Stimulated activated effector memory CD8-positive, alpha-beta T cell treated with anti-CD3 and anti-CD28 coated beads, Interleukin-12 subunit alpha, Interleukin-12 subunit beta, amount 100 ng/mL, for 72 hours (primary cell): ENCODE measurements around the gene HSD11B1L.

ENCODE experiments used
- ATAC-seq: fragments of 150-1000 bp; cut with Tn5 transposase; 2 replicates; pipeline ENCODE4 v1.10.0; 2021
- DNase-seq, 2 donors: peaks; one replicate each; pipeline ENCODE4 v3.0.0; 2021 to 2022; ENCODE audit warnings: low spot score in 2 of 2
- H3K27ac Mint-ChIP-seq: one replicate; pipeline ENCODE4 v1.8.0; 2022; ENCODE audit warnings: mild to moderate bottlenecking, mixed read lengths
- H3K36me3 Mint-ChIP-seq: one replicate; pipeline ENCODE4 v1.8.0; 2022; ENCODE audit warnings: mild to moderate bottlenecking, mixed read lengths
- H3K4me1 Mint-ChIP-seq: one replicate; pipeline ENCODE4 v1.8.0; 2022; ENCODE audit warnings: mixed read lengths
- H3K4me3 Mint-ChIP-seq: one replicate; pipeline ENCODE4 v1.8.0; 2022; ENCODE audit warnings: mild to moderate bottlenecking, mixed read lengths
- H3K9me3 Mint-ChIP-seq: one replicate; pipeline ENCODE4 v1.8.0; 2022; ENCODE audit warnings: mixed read lengths

Gene HSD11B1L

DNA sequence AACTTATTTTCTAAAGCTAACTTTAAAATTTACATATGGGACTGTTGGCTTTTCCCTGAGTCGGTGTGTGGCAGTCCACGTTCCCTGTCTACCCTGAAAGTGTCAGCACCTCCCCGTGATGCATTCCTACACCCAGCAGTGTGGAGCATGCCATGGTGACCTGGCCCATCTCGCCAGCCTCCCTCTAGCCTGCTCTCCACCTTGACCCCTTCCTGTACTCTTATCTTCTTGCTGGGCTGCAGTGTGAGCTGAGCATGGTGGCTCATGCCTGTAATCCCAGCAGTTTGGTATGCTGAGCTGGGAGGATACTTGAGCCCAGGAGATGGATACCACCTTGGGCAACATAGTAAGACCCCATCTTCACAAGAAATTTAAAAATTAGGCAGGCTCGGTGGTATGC, 25.9 kb upstream of the HSD11B1L start:
- DNase-seq: no peak
- Mint-ChIP-seq H3K9me3 (no peaks in the 10 kb centered on the region), H3K27ac (no peak overlapping the region), H3K36me3 (peaks cover 100% of the 10 kb centered on the region), H3K4me1 (no peaks in the 10 kb centered on the region), H3K4me3 (no peak overlapping the region)
- ATAC-seq: no peak

DNA sequence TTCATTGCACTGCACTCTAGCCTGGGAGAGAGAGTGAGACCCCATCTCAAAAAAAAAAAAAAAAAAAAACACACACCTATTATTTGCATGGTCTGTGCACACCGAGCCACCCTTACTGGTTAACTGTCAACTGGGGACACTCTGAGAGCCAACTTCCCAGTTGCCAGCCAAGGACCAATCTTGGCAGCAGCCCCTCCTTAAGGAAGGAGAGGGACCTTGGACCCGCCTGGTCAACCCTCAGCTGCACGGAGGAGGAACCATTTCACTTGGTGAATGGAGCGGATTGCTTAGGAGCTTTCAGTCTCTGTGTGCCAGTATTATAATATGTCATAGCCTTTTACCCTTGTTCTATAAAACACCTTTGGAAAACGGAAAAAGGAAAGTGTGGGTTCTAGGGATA, 25.4 kb upstream of the HSD11B1L start:
- Mint-ChIP-seq H3K36me3 (peaks cover 100% of the 10 kb centered on the region), H3K9me3 (no peaks in the 10 kb centered on the region), H3K4me1 (no peaks in the 10 kb centered on the region), H3K27ac (no peak overlapping the region), H3K4me3 (no peak overlapping the region)
- ATAC-seq (no peak), DNase-seq (no peak)

DNA sequence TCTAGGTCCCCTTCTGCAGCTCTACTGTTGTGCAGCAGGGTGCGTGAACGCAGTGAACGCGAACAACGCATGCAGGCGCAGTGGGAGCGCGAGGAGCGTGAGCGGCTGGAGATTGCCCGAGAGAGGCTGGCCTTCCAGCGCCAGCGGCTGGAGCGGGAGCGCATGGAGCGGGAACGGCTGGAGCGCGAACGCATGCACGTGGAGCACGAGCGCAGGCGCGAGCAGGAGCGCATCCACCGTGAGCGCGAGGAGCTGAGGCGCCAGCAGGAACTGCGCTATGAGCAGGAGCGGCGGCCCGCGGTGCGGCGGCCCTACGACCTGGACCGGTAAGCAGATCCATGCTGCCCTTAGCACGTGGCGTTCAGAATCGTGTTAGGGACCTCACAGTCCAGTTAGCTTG, 19.3 kb upstream of the HSD11B1L start:
- DNase-seq (no peak), ATAC-seq (no peak)
- no peaks in the 10 kb centered on the region for H3K9me3 Mint-ChIP-seq
- no peak overlapping the region for H3K27ac Mint-ChIP-seq
- H3K36me3 Mint-ChIP-seq: peaks cover 100% of the 10 kb centered on the region
- no peak overlapping the region for H3K4me3 Mint-ChIP-seq
- H3K4me1 Mint-ChIP-seq: peaks cover 5% of the 10 kb centered on the region

GRCh38 chr19:5663904-5664303, 16.9 kb upstream of the HSD11B1L start:
- ATAC-seq: no peak
- peaks cover 5% of the 10 kb centered on the region for H3K4me1 Mint-ChIP-seq
- H3K9me3 Mint-ChIP-seq: no peaks in the 10 kb centered on the region
- DNase-seq: no peak
- peaks cover 100% of the 10 kb centered on the region for H3K36me3 Mint-ChIP-seq
- no peak overlapping the region for H3K27ac Mint-ChIP-seq
- no peak overlapping the region for H3K4me3 Mint-ChIP-seq

- DNase-seq: no peak
- H3K27ac Mint-ChIP-seq: no peak overlapping the region
- no peak for ATAC-seq
- H3K9me3 Mint-ChIP-seq: no peaks in the 10 kb centered on the region
- peaks cover 100% of the 10 kb centered on the region for H3K36me3 Mint-ChIP-seq
- no peak overlapping the region for H3K4me3 Mint-ChIP-seq
- H3K4me1 Mint-ChIP-seq: peaks cover 5% of the 10 kb centered on the region
These were observed 16.3 kb upstream of the HSD11B1L start for GRCh38 chr19:5664515-5664914.

DNA sequence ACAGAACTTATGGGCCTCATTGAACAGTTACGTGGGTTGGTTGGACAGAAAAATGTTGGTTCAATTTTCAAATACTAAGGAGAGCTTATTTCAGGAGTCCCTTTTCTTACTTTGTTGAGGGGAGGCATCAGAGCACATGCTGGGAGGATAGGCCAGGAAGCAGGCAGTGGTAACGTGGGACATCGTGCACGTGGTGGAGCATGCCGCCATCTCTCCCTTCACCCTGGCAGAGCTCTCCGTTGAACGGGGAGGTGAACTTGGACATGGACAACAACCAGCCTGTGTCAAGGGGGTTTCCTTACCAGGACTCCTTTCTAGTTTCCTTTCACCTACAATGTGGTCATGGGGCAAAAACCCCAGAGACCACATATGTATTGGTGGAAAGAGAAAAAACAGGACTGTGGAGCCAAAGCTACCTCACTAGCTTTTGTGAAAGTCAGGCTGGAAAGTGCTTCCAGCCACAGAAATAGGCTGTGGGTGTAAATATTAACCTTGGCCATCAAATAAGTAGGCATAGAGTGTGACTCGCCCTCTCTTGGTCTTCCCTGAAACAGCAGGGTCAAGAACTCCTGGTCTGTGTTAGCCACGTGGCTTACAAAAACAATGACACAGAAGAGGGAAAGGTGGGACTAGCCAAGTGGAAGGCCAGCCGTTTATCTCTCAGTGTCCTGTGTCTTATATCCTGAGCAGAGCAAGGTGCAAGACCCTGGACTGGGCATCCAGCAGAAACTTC, 14.9 kb upstream of the HSD11B1L start:
- peaks cover 100% of the 10 kb centered on the region for H3K36me3 Mint-ChIP-seq
- H3K4me1 Mint-ChIP-seq: peaks cover 5% of the 10 kb centered on the region
- ATAC-seq: peak; percentile 38
- H3K4me3 Mint-ChIP-seq: no peak overlapping the region
- no peaks in the 10 kb centered on the region for H3K9me3 Mint-ChIP-seq
- H3K27ac Mint-ChIP-seq: peak overlapping the region; percentile 71
- no peak for DNase-seq

GRCh38 chr19:5666921-5667610, 13.8 kb upstream of the HSD11B1L start:
- Mint-ChIP-seq H3K36me3 (peaks cover 100% of the 10 kb centered on the region), H3K4me3 (no peak overlapping the region), H3K27ac (peak overlapping the region; percentile 61), H3K9me3 (no peaks in the 10 kb centered on the region), H3K4me1 (peaks cover 5% of the 10 kb centered on the region)
- DNase-seq (no peak), ATAC-seq (no peak)

DNA sequence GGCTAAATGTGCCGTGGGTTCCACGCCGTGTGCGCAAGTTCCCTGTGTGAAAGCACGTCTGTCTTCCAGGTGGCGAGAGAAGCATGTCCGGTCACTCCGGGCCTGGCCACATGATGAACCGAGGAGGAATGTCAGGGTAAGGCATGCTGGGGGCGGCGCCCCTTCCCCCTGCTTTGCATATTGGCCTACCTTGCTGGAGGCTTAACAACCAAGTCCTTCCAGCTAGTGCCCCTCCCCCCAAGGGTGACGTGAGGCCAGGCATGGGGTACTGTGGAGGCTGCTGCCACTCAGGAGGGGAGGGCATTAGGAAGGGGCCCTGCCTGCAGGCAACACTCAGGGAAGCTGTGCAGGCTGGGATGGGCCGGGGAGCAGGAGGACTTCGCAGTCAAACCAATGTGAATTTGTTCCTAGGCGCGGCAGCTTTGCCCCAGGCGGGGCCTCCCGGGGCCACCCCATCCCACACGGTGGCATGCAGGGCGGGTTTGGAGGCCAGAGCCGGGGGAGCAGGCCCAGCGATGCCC, 13.0 kb upstream of the HSD11B1L start:
- Mint-ChIP-seq H3K27ac (peak overlapping the region; percentile 61), H3K4me1 (peaks cover 5% of the 10 kb centered on the region), H3K36me3 (peaks cover 99% of the 10 kb centered on the region), H3K4me3 (no peak overlapping the region), H3K9me3 (no peaks in the 10 kb centered on the region)
- no peak for ATAC-seq
- no peak for DNase-seq

GRCh38 chr19:5669212-5669611, 11.6 kb upstream of the HSD11B1L start:
- DNase-seq: no peak
- no peak overlapping the region for H3K27ac Mint-ChIP-seq
- no peak for ATAC-seq
- peaks cover 5% of the 10 kb centered on the region for H3K4me1 Mint-ChIP-seq
- peaks cover 91% of the 10 kb centered on the region for H3K36me3 Mint-ChIP-seq
- no peak overlapping the region for H3K4me3 Mint-ChIP-seq
- H3K9me3 Mint-ChIP-seq: no peaks in the 10 kb centered on the region

DNA sequence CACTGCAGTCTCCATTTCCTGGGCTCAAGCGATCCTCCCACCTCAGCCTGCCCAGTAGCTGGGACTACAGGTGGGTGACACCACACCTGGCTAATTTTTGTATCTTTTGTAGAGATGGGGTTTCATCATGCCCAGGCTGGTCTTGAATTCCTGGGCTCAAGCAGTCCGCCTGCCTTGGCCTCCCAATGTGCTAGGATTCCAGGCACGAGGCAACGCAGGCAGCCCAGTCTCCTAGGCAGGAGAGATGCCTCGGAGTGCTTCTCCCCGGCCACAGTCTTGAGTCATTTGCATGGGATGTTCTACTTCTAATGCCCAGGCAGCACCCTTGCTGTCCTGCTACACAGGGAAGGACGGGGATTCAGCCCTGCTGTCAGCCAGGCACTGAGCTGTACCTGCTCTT, 9.2 kb upstream of the HSD11B1L start:
- DNase-seq: no peak
- Mint-ChIP-seq H3K9me3 (no peaks in the 10 kb centered on the region), H3K36me3 (peaks cover 67% of the 10 kb centered on the region), H3K27ac (no peak overlapping the region), H3K4me3 (no peak overlapping the region), H3K4me1 (peaks cover 5% of the 10 kb centered on the region)
- ATAC-seq: no peak

- no peak for ATAC-seq
- DNase-seq: no peak
- no peak overlapping the region for H3K4me3 Mint-ChIP-seq
- H3K4me1 Mint-ChIP-seq: peaks cover 5% of the 10 kb centered on the region
- H3K9me3 Mint-ChIP-seq: no peaks in the 10 kb centered on the region
- peaks cover 65% of the 10 kb centered on the region for H3K36me3 Mint-ChIP-seq
- H3K27ac Mint-ChIP-seq: peak overlapping the region; percentile 67
These were observed 7.9 kb upstream of the HSD11B1L start for GRCh38 chr19:5672708-5673459.

DNA sequence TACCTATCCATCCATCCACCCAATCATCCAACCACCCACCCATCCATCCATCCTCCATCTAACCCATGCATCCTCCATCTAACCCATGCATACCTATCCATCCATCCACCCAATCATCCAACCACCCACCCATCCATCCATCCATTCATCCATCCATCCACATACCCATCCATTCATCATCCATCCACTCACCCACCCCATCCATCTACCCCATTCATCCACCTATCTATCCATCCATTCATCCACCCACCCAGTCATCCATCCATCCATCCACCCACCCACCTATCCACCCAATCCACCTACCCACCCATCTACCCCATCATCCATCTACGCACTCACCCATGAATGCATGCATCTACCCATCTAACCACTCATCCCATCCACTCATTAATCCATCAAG, 7.1 kb upstream of the HSD11B1L start:
- H3K27ac Mint-ChIP-seq: no peak overlapping the region
- H3K4me1 Mint-ChIP-seq: peaks cover 5% of the 10 kb centered on the region
- DNase-seq (no peak), ATAC-seq (no peak)
- peaks cover 59% of the 10 kb centered on the region for H3K36me3 Mint-ChIP-seq
- no peaks in the 10 kb centered on the region for H3K9me3 Mint-ChIP-seq
- H3K4me3 Mint-ChIP-seq: no peak overlapping the region

DNA sequence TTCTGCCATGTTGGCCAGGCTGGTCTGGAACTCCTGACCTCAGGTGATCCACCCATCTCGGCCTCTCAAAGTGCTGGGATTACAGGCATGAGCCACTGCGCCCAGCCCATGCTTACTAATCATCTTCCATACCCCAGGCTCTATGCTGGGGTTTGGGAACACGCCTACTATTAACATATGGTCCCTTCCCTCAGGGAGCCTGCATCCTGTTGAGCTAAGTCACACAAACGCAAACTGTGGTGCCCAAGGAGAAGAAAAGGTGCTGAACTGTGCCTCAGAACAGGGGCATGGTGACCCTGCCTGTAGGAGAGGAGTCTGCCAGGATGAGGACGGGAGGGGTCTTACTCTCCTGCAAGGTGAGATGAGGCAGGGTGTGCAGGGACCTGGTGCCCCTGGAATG, 6.1 kb upstream of the HSD11B1L start:
- H3K36me3 Mint-ChIP-seq: peaks cover 58% of the 10 kb centered on the region
- no peak overlapping the region for H3K4me3 Mint-ChIP-seq
- DNase-seq (no peak), ATAC-seq (no peak)
- H3K9me3 Mint-ChIP-seq: no peaks in the 10 kb centered on the region
- peak overlapping the region; percentile 63 for H3K27ac Mint-ChIP-seq
- H3K4me1 Mint-ChIP-seq: peaks cover 15% of the 10 kb centered on the region

- no peaks in the 10 kb centered on the region for H3K9me3 Mint-ChIP-seq
- DNase-seq (no peak), ATAC-seq (no peak)
- peaks cover 56% of the 10 kb centered on the region for H3K36me3 Mint-ChIP-seq
- peaks cover 28% of the 10 kb centered on the region for H3K4me1 Mint-ChIP-seq
- H3K4me3 Mint-ChIP-seq: no peak overlapping the region
- no peak overlapping the region for H3K27ac Mint-ChIP-seq
These were observed 4.6 kb upstream of the HSD11B1L start for GRCh38 chr19:5676105-5676771.

GRCh38 chr19:5676772-5677105, 4.1 kb upstream of the HSD11B1L start:
- ATAC-seq (no peak), DNase-seq (no peak)
- H3K9me3 Mint-ChIP-seq: no peaks in the 10 kb centered on the region
- H3K27ac Mint-ChIP-seq: no peak overlapping the region
- peaks cover 56% of the 10 kb centered on the region for H3K36me3 Mint-ChIP-seq
- H3K4me1 Mint-ChIP-seq: peaks cover 33% of the 10 kb centered on the region
- no peak overlapping the region for H3K4me3 Mint-ChIP-seq
